HEK293T (cell line): ENCODE results near the gene BTBD3.

Source experiments
- CTCF ChIA-PET: fragments of 350-600 bp; formaldehyde crosslinking; extraction: SDS; loops from one replicate; lab custom pipeline; 2021; ENCODE audit warnings: antibody characterized with exemption, inconsistent platforms; lab: Yijun Ruan, JAX
- POLR2A ChIA-PET: fragments of 350-600 bp; formaldehyde crosslinking; extraction: SDS; loops from one replicate; lab custom pipeline; 2020; ENCODE audit warnings: antibody characterized with exemption, inconsistent platforms; lab: Yijun Ruan, JAX
- DNase-seq: peaks from one replicate; pipeline ENCODE4 v3.0.0; 2012; ENCODE audit warnings: mixed read lengths; ENCODE audit errors: extremely low spot score
- ARNT ChIP-seq: fragments of 450-650 bp; IDR thresholded peaks from 2 replicates; pipeline ENCODE4 v1.6.1; 2017; ENCODE audit warnings: mild to moderate bottlenecking
- BHLHE40 ChIP-seq: fragments of 450-650 bp; IDR thresholded peaks from 2 replicates; pipeline ENCODE4 v1.6.1; 2016; ENCODE audit warnings: mild to moderate bottlenecking, moderate library complexity, borderline replicate concordance
- CTBP1 ChIP-seq: fragments of 450-650 bp; IDR thresholded peaks from 2 replicates; pipeline ENCODE4 v1.6.1; 2016; ENCODE audit warnings: borderline replicate concordance
- ELF4 ChIP-seq: fragments of 450-650 bp; IDR thresholded peaks from 2 replicates; pipeline ENCODE4 v1.6.1; 2017; ENCODE audit warnings: antibody characterized with exemption
- FOXA1 ChIP-seq: fragments of 450-650 bp; IDR thresholded peaks from 2 replicates; pipeline ENCODE4 v1.6.1; 2016; ENCODE audit warnings: mild to moderate bottlenecking
- FOXK2 ChIP-seq: fragments of 450-650 bp; IDR thresholded peaks from 2 replicates; pipeline ENCODE4 v1.6.1; 2016; ENCODE audit warnings: mild to moderate bottlenecking
- FOXM1 ChIP-seq: fragments of 450-650 bp; IDR thresholded peaks from 2 replicates; pipeline ENCODE4 v1.6.1; 2017; ENCODE audit warnings: mild to moderate bottlenecking, borderline replicate concordance
- HDGF ChIP-seq: fragments of 450-650 bp; IDR thresholded peaks from 2 replicates; pipeline ENCODE4 v1.6.1; 2017; ENCODE audit warnings: antibody characterized with exemption, borderline replicate concordance
- L3MBTL2 ChIP-seq: fragments of 450-650 bp; conservative IDR thresholded peaks from 2 replicates; pipeline ENCODE4 v1.6.1; 2016; ENCODE audit warnings: mild to moderate bottlenecking
- LEF1 ChIP-seq: fragments of 450-650 bp; IDR thresholded peaks from 2 replicates; pipeline ENCODE4 v1.6.1; 2017; ENCODE audit warnings: mild to moderate bottlenecking, borderline replicate concordance
- NFRKB ChIP-seq: fragments of 450-650 bp; IDR thresholded peaks from 2 replicates; pipeline ENCODE4 v1.6.1; 2016; ENCODE audit warnings: mild to moderate bottlenecking, moderate library complexity
- PKNOX1 ChIP-seq: fragments of 450-650 bp; IDR thresholded peaks from 2 replicates; pipeline ENCODE4 v1.6.1; 2016
- SP1 ChIP-seq: fragments of 450-650 bp; IDR thresholded peaks from 2 replicates; pipeline ENCODE4 v1.6.1; 2017
- SUZ12 ChIP-seq: fragments of 450-650 bp; IDR thresholded peaks from 2 replicates; pipeline ENCODE4 v1.6.1; 2016; ENCODE audit warnings: mild to moderate bottlenecking
- TARDBP ChIP-seq: fragments of 450-650 bp; IDR thresholded peaks from 2 replicates; pipeline ENCODE4 v1.6.1; 2016
- ZNF384 ChIP-seq: fragments of 450-650 bp; IDR thresholded peaks from 2 replicates; pipeline ENCODE4 v1.6.1; 2016

The BTBD3 gene

GRCh38 chr20:11917663-11918062, at the start of gene BTBD3:
Gene BTBD3, plus strand, starts transcription at chr20:11917893. Its CDS starts 383 bp downstream, at chr20:11918276.
- TF ChIP-seq ELF4 (no peak), L3MBTL2 (no peak), FOXA1 (no peak), TARDBP (no peak), LEF1 (no peak), ARNT (no peak), HDGF (no peak), FOXM1 (no peak)
- POLR2A ChIA-PET = no interaction called here
- CTCF ChIA-PET = no interaction called here
- no peak for DNase-seq

- no peak for TF ChIP-seq SUZ12
- no peak for TF ChIP-seq ZNF384
- TF ChIP-seq ELF4 = no peak
- no peak for TF ChIP-seq FOXA1
- TF ChIP-seq HDGF = no peak
- TF ChIP-seq LEF1 = no peak
- no peak for TF ChIP-seq L3MBTL2
- TF ChIP-seq FOXK2 = no peak
- no peak for TF ChIP-seq ARNT
- TF ChIP-seq SP1 = no peak
- no peak for TF ChIP-seq FOXM1
- TF ChIP-seq BHLHE40 = no peak
- TF ChIP-seq PKNOX1 = no peak
- TF ChIP-seq NFRKB = no peak
- TF ChIP-seq CTBP1 = no peak
- no peak for TF ChIP-seq TARDBP
- ChIA-PET CTCF (no interaction called here), POLR2A (no interaction called here)
- DNase-seq = no peak
Observed at GRCh38 chr20:11869641-11870040, 48.1 kb upstream of the BTBD3 start.

GRCh38 chr20:11870411-11870810, 47.3 kb upstream of the BTBD3 start:
- TF ChIP-seq ZNF384 (no peak), BHLHE40 (no peak), FOXK2 (no peak), FOXM1 (no peak), LEF1 (no peak), L3MBTL2 (no peak), SUZ12 (no peak), ARNT (no peak), FOXA1 (no peak), NFRKB (no peak), PKNOX1 (no peak), SP1 (no peak)
- ChIA-PET POLR2A (no interaction called here), CTCF (no interaction called here)
- no peak for DNase-seq

GRCh38 chr20:11876555-11876954, 41.1 kb upstream of the BTBD3 start:
- TF ChIP-seq ZNF384 = no peak
- no peak for TF ChIP-seq PKNOX1
- TF ChIP-seq ARNT = no peak
- TF ChIP-seq NFRKB = no peak
- no peak for TF ChIP-seq BHLHE40
- TF ChIP-seq FOXM1 = no peak
- no peak for TF ChIP-seq FOXK2
- no peak for TF ChIP-seq TARDBP
- no peak for TF ChIP-seq FOXA1
- no peak for TF ChIP-seq LEF1
- TF ChIP-seq HDGF = no peak
- no peak for TF ChIP-seq ELF4
- no peak for TF ChIP-seq SP1
- no peak for TF ChIP-seq L3MBTL2
- TF ChIP-seq SUZ12 = no peak
- no peak for TF ChIP-seq CTBP1
- ChIA-PET POLR2A (no interaction called here), CTCF (no interaction called here)
- DNase-seq = no peak

- DNase-seq = no peak
- POLR2A ChIA-PET = no interaction called here
- TF ChIP-seq FOXK2 (no peak), ARNT (no peak), NFRKB (no peak), LEF1 (no peak), SP1 (no peak), BHLHE40 (no peak), ZNF384 (no peak), ELF4 (no peak), HDGF (no peak), PKNOX1 (no peak), TARDBP (no peak), FOXA1 (no peak), L3MBTL2 (no peak), SUZ12 (no peak), CTBP1 (no peak), FOXM1 (no peak)
- CTCF ChIA-PET = no interaction called here
Observed at GRCh38 chr20:11880680-11881079, 37.0 kb upstream of the BTBD3 start.
